Retinal pigment epithelial cell (primary cell): ENCODE measurements around the gene DOK1.
A peak's percentile ranks its signal among the peaks of the same experiment; 100 is the strongest.

ENCODE experiments used
- DNase-seq: peaks from one replicate; pipeline ENCODE4 v3.0.0-alpha.2; 2010; ENCODE audit warnings: low read depth
- H3K4me3 ChIP-seq: 2 replicates; pipeline ENCODE4 v1.5.1; 2011; ENCODE audit warnings: mild to moderate bottlenecking, low read length, control low read depth, moderate library complexity
- TF ChIP-seq, protein P1 (sequence below): conservative IDR thresholded peaks from 2 replicates; pipeline ENCODE4 v1.5.1; 2011; ENCODE audit warnings: low read depth, low read length, control low read depth, inconsistent platforms

Gene DOK1

DNA sequence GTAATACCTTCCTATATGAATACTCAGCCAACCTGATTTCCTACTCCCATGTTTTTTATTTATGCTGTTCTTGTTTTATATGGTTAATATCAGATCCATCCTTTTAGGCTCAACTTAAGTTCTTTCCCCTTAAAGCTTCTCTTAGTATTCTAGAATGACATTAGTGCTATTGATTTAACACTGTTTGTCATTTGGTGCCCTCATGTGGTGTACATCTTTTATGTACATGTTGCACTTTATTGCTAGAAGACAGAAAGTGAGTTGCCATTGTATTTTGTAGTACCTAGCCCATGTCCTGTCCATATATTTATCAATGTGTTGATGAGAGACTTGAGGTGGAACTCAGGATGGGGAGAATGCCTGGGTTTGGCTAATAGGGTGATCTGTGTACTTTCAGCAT lies 22.3 kb upstream of the DOK1 start:
- H3K4me3 ChIP-seq = no peak overlapping the region
- no peak for DNase-seq
- TF ChIP-seq, protein P1, sequence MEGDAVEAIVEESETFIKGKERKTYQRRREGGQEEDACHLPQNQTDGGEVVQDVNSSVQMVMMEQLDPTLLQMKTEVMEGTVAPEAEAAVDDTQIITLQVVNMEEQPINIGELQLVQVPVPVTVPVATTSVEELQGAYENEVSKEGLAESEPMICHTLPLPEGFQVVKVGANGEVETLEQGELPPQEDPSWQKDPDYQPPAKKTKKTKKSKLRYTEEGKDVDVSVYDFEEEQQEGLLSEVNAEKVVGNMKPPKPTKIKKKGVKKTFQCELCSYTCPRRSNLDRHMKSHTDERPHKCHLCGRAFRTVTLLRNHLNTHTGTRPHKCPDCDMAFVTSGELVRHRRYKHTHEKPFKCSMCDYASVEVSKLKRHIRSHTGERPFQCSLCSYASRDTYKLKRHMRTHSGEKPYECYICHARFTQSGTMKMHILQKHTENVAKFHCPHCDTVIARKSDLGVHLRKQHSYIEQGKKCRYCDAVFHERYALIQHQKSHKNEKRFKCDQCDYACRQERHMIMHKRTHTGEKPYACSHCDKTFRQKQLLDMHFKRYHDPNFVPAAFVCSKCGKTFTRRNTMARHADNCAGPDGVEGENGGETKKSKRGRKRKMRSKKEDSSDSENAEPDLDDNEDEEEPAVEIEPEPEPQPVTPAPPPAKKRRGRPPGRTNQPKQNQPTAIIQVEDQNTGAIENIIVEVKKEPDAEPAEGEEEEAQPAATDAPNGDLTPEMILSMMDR = peak; percentile 25

DNA sequence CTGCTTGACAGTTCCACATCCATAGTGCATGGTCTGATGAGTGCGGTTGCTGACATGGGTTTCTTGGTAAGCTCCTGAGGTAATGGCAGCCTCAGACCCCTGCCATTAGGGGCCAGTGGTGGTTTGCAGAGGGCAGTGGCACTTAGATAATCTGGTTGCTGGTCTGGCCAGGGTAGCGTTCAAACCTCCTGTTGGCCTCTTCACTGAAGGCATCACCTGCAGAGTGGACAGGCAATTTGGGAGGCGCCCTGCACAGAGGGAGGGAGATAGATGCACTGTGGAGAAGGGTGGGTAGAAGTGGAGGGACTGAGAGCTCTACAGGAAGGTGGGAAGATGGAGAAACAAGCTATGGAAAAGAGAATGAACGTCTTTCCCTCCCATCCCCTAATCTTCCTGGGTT lies 21.1 kb upstream of the DOK1 start:
- H3K4me3 ChIP-seq = no peak overlapping the region
- no peak for DNase-seq
- TF ChIP-seq, protein P1 = no peak

DNA sequence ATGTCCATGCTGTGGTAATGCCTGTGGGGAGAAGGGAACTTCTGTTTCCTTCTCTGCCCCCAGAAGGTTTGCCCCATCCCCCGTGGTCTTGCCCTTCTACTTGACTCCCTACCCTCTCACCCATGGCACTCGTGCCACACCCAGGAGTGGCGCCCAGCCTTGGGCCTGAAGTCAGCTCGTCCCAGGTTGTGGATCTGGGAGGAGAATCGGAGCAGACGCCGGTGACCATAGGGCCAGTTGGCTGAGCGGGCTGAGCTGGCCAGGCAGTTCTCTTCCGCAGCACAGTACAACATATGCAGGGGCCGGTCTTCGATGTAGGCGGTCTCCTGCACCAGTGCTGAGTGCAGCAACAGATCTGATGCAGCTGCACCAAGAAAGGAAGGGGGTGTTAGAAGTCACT lies 20.1 kb upstream of the DOK1 start:
- TF ChIP-seq, protein P1 = no peak
- H3K4me3 ChIP-seq = no peak overlapping the region
- DNase-seq = no peak

- TF ChIP-seq, protein P1 = no peak
- no peak overlapping the region for H3K4me3 ChIP-seq
- DNase-seq = no peak
These were observed 19.0 kb upstream of the DOK1 start for GRCh38 chr2:74535440-74535965.

DNA sequence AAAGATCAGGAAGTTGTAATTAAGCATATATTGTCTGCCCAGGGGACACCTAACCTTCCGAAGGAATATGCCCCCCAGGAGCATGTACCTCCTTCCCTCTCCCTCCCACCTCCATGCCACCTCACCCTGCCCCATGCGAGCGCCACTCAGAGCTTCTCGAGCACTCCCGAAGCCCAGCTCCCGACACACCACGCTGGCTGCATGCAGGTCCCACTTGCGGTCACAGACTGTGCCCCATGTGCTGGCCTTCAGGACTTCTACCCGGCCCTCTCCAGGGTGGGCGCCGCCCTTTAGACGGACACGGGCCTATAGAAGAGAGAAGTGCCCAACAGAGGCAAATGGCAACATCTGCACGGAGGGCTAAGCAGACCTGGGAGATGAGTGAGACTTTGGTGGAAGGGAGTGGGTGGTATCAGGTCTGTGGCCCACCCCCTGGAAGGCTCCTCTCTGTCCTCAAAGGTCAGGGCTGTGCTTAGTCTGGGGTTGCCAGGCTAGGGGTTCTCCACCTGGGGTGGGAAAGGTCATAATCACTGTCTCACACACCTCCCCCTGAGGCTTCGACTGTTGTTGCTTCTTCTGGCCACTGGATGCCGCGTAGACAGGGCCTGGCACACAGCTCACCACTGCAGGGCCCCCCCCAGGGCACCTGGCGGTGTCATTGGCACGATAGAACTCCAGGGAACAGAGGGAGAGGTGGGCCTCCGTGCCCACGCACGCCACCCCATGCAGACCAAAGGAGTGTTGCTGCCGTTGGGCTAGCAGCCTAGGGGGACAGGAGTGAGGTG lies 18.2 kb upstream of the DOK1 start:
- H3K4me3 ChIP-seq = no peak overlapping the region
- TF ChIP-seq, protein P1 = no peak
- no peak for DNase-seq

GRCh38 chr2:74537140-74537539 lies 17.4 kb upstream of the DOK1 start:
- no peak for DNase-seq
- TF ChIP-seq, protein P1 = no peak
- H3K4me3 ChIP-seq = no peak overlapping the region

DNA sequence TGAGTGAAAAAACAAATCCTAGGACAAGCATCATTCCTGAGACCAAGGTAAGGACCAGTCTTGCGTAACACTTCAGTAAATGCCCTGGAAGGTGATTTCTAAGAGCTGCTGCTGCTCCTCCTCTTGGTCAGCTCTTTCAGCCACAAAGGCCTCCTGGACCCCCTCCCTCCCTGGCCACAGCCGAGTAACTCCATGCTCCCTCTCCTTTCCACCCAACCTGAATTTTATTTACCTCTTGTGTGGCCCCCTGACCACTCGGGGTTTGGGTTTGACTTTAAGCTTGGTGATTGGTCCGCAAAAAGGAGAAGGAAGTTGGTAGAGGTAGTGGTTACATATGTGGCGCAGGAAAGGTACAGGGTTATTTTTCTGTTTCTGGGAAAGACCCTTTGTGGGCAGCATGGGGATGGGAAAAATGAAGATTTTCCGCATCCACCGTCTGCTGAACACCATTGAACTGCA lies 15.6 kb upstream of the DOK1 start:
- DNase-seq = no peak
- TF ChIP-seq, protein P1 = no peak
- H3K4me3 ChIP-seq = no peak overlapping the region
